Measurements from ENCODE around the gene ZFP28.

ZFP28 gene

GRCh38 chr19:56538761-56539263 lies at the start of gene ZFP28:
ZFP28 (plus strand) TSS chr19:56538948; CDS start chr19:56539019, 71 bp downstream.
- no peak for DNase-seq

DNA sequence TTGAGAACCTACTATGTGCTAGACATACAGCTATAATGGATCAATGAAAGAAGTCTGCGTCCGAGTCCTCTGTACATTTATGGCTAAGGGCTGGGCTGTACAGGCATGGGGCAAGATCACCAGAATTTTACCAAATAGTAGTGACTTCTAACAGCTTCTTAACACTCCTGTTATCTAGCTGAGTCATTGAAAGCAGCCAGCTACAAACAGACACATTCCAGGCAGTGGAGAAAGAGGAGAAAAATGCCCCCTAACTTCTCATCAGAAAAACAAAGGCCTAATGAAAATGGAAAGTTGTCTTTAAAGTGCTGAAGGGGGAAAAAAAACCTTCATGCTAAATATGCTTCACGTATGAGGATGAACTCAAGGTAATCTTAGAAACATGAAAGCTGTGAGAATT lies 47.3 kb upstream of the ZFP28 start:
- DNase-seq = no peak

GRCh38 chr19:56504581-56504980 lies 34.2 kb upstream of the ZFP28 start:
- DNase-seq = no peak

DNA sequence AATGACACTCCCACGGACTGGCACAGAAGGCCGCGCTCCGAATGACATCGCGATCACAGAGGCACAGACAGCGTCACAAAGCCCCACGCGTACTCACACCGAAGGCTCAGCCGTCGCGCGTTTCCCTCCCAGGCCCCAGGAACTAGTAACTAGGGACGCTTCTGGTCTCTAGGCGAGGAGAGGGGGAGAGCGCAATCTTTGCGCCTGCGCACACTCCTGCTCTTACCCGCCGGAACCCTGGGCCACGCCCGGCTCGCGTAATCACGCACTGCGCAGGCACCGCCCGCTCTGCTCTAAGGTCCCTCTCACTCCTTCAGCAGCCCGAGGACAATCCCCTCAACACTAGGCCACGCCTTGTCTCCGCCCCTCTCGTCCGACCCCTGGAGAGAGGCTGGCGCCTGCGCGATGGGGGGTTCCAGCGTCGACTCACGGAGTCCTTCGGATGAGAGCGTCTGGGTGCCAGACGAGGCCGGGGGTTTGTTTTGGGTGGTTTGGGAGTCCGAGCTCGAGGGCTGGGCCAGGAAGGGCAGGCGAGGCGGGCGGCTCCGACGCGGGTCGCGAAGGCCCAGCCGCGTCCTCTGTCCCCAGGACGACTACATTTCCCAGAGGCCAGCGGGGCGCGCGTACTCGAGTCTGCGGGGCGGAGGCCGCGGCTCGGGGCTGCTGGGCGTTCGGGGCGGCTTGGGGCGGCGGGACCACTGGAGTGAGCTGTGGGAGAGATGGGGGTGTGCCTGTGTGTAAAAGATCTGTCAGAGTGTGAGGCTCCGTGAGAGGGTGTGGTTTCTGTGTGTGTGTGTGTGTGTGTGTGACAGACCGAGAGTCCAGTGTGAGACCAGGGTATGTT lies 31.1 kb upstream of the ZFP28 start, which contains the start of gene ZNF471:
TSS of gene ZNF471 (plus strand) at position 410 of the 844 bp plus-strand sequence. CDS start 3,717 bp downstream, outside the sequence.
- DNase-seq = peak; percentile 99

- DNase-seq = no peak
Measured at GRCh38 chr19:56508290-56508778, 30.4 kb upstream of the ZFP28 start.

DNA sequence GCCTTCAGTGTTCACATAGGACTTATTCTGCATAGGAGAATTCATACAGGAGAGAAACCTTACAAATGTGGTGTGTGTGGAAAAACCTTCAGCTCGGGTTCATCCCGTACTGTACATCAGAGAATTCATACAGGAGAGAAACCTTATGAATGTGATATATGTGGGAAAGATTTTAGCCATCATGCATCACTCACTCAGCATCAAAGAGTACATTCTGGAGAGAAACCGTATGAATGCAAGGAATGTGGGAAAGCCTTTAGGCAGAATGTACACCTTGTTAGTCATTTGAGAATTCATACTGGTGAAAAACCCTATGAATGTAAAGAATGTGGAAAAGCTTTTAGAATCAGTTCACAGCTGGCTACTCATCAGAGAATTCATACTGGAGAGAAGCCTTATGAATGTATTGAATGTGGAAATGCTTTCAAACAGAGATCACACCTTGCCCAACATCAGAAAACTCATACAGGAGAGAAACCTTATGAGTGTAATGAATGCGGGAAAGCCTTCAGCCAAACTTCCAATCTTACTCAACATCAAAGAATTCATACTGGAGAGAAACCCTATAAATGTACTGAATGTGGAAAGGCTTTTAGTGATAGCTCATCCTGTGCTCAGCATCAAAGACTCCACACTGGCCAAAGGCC lies 13.4 kb upstream of the ZFP28 start:
- DNase-seq = no peak

DNA sequence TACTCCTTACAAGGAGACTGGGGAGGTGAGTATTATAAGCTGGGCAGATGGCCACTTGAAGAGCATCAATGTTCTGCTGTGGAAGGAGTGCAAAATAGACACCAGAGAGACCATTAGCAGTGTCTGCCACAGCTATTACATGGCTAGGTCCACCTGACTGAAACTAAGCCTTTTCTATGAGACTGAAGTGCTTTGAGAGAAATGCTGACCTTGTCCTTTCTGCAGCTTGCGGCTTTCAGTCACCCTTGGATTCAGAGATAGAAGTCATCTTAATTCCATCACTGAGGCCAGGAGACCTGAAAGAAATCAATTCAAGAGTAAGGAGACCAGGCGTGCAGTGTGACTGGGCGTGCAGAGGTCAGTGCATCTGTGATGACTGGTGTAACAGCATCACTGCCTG lies 1.3 kb upstream of the ZFP28 start:
- DNase-seq = no peak

DNA sequence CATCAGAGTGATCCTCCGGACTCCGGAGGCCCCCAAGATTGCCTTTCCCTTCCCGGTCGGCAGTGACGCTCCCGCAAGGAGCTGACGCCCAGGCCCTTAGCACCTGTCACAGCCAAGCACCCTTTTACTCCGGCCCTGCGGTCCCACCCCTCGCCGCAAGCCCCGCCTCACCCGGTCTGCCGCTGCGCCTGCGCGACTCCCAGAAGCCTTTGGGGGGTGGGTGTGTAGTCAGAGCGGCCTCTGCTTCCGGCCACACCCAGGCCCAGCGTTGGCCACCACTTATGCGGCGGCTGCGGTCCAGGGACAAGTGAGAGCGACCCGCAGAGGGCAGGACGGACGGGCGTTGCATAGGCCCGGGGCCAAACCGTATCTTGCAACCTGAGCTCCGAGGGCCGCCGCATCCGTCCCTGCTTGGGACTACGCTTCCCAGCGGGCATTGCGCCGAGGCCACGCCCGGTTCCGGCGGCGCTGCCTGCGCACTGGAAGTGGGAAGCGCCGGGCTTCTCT lies 441 bp upstream of the ZFP28 start:
- peak; percentile 86 for DNase-seq

DNA sequence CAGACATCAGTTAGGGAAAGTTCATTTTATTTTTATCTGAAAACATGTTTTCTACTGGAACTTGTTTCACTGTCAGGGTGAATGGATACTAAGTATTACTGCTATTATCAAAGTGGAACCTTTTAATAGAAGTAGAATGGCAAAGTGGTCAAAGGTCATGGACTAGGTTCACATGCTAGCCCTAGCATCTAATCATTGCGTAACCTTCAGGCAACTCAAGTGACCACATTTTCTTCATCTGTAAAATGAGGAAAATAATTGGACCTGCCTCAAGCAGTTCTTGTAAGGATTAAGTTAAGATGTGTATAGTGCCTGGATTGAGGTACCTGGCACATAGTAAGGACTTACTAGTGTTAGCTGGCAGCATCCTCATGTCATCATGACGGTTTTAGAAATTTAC lies 5.0 kb downstream of the ZFP28 start:
- no peak for DNase-seq

DNA sequence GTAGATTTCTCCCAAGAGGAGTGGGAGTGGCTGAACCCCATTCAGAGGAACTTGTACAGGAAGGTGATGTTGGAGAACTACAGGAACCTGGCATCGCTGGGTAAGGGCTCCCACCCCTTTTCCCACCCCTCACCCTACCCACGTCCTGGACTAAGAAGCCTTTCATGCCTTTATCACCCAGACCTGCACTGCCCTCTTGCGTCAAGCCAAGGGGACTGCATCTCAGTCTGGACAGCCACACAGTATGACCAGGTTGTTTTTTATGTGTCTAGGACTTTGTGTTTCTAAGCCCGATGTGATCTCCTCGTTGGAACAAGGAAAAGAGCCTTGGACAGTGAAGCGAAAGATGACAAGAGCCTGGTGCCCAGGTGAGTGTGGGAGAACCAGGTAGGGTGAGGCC lies 8.8 kb downstream of the ZFP28 start:
- no peak for DNase-seq

- DNase-seq = no peak
Measured at GRCh38 chr19:56554272-56554869, 15.6 kb downstream of the ZFP28 start.

DNA sequence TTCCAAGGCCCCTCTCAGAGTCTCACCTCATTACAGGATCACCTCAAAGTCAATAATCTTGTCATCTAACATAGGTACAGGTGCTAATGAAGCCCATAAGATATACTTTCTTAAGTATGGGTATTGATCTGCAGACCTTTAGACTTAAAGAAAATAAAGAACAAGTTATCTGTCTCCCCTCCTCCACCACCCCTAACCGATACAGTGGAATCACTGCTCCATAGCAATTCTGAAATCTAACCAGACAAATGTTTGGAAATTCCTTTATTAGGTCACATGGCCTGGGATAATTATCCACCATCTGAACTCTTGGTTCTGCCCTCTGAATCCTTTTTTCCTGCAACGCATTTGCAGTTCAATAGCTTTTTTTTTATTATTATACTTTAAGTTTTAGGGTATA lies 24.0 kb downstream of the ZFP28 start:
- no peak for DNase-seq

GRCh38 chr19:56566904-56567273 lies 28.1 kb downstream of the ZFP28 start:
- DNase-seq = no peak

GRCh38 chr19:56567274-56568120 lies 28.7 kb downstream of the ZFP28 start, which contains the start of gene ZNF470:
ZNF470 (plus strand) TSS chr19:56567468; CDS start chr19:56570312, 2,844 bp downstream.
- DNase-seq = peak; percentile 84

DNA sequence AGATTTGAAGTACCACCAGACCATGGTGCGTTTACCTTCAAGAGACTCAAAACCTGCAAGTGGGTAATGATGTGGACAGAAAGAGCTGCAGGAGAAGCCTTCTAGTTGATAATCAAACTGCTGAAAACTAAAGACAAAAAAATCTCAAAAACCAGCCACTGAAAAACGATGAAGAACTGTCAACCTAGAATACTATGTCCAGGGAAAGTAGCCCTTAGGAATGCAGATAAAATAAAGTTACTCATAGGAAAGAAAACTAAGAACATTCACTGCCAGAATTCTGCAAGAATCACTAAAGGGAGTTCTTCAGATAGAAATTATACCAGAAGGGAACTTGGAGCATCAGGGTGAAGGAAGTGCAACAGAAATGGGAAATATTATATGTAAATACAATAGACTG lies 33.8 kb downstream of the ZFP28 start:
- no peak for DNase-seq

DNA sequence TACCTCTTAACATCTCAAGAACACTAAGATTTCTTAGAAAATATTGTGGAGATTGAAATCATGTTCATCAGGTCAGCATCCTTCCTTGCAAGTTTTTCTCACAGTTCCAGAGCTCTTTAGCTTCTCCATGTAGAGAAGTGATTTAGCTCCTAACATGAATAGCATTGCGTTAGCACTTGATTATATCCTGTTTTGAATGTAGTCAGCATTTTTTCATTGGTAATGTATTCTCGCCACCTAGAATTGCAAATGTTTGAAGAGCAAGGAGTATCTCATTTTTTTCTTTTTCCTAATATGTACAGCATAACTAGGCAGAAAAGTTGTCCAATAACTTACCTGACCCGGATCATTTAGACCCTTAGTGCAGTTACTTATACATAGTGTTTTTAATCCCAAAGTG lies 35.2 kb downstream of the ZFP28 start:
- no peak for DNase-seq

DNA sequence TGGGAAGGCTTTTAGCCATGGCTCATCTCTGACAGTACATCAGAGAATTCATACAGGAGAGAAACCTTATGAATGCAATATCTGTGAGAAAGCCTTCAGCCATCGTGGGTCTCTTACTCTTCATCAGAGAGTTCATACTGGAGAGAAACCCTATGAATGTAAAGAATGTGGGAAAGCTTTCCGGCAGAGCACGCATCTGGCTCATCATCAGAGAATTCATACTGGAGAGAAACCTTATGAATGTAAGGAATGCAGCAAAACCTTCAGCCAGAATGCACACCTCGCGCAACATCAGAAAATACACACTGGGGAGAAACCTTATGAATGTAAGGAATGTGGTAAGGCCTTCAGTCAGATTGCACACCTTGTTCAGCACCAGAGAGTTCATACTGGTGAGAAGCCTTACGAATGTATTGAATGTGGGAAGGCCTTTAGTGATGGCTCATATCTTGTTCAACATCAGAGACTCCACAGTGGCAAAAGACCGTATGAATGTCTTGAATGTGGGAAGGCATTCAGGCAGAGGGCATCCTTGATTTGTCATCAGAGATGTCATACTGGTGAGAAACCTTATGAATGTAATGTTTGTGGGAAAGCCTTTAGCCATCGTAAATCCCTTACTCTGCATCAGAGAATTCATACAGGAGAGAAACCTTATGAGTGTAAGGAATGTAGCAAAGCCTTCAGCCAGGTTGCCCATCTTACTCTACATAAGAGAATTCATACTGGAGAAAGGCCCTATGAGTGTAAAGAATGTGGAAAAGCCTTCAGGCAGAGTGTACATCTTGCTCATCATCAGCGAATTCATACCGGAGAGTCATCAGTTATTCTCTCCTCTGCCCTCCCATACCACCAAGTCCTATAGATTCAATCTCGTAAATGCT lies 39.2 kb downstream of the ZFP28 start:
- no peak for DNase-seq

DNA sequence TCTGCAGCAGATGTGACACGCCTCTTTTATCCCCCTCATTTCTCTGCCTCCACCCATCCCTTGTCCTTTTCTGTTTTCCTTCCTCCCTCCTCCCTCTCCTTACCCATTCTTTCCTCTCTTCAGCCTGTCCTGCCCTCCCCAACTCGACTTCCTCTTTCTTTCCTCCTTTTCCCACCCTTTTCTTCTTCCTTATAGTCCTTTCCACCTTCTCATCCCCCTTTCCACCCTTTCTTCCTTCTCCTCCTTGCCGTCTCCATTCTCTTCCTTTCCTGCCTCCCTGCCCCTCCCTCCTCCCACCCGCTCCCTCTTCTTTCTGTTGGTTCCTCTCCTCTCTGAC lies 55.7 kb downstream of the ZFP28 start:
- DNase-seq = no peak

DNA sequence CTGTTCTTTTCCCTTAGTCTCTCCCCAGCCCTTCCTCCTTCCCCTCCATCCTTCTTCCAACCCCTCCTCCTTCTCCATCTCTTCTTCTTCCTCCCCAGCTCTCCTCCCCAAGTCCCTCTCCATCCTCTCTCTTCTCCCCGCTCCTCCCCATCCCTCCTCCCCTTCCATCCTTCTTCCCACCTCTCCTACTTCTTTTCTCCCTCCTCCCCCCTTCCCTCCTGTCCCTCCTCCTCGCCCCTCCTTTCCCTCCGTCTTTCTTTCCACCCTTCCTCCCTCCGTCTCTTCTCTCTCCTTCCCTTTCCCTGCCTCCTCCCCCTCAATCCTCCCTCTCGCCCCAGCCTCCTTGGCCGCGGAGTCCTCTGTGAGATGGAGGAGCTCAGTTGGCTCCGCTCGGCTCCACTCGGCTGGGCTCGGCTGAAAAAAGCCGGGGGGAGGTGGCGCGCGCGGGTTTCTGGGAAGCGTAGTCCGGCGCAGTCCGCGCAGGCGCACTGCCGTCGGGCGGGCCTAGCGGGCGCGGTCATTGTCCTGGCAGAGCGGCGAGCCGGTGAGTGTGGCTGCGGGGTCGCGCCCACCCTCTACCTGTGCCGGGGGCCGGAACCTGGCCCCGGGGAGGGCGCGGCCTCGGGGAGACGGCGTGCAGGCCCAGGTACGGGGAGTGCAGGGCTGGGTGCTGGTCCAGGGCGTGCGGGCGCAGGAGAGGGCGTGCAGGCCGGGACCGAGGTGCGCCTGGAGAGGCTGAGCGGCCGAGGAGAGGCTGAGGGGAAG lies 56.2 kb downstream of the ZFP28 start, which contains the start of gene ZNF71:
TSS of gene ZNF71 (plus strand) at position 520 of the 765 bp plus-strand sequence. CDS start 6,257 bp downstream, outside the sequence.
- peak; percentile 68 for DNase-seq

DNA sequence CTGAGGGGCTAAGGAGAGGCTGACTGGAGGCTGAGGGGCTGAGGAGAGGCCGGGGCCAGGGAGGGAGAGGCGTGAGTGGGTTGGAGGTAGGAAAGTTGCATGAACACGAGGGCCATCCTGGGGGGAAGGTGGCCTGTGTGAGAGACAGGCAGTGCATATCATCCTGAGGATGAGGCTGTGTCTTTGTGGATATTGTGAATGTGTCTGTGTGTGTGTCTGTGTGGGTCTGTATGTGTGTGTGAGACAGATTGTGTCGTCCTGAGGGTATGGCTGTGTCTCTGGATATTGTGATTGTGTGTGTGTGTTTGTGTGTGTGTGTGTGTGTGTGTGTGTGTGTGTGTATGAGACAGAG lies 56.8 kb downstream of the ZFP28 start:
- DNase-seq = no peak
